ENCODE data around the gene ZNF414. TPM values are rescaled to one million over a fixed set of nuclear protein-coding genes. Genes with fewer than 3 reads are reported as not detected.

The ZNF414 gene
- total RNA-seq, 1 experiment from 2014 or later: 3.8 TPM

GRCh38 chr19:8504919-8505318, 9.0 kb downstream of the ZNF414 start:
- no peaks in the 10 kb centered on the region for H3K27me3 ChIP-seq (ENCODE audit: low read length)
- peaks cover 11% of the 10 kb centered on the region for H3K4me1 ChIP-seq (ENCODE audit: low read length)
- no peaks in the 10 kb centered on the region for H4K20me1 ChIP-seq (ENCODE audit: insufficient read depth, low read depth, low read length)
- H2AFZ ChIP-seq (ENCODE audit: low read length): no peak overlapping the region
- H3K36me3 ChIP-seq (ENCODE audit: insufficient read depth, low read length): no peaks in the 10 kb centered on the region
- no peak overlapping the region for H3K4me3 ChIP-seq (ENCODE audit: low read length)
- H3K9me3 ChIP-seq (ENCODE audit: low read length): no peaks in the 10 kb centered on the region
- no peak overlapping the region for H3K4me2 ChIP-seq (ENCODE audit: low read depth, low read length, poor library complexity, severe bottlenecking)
- H3K9me2 ChIP-seq (replicated peaks; ENCODE audit: insufficient read depth, low read length): no peaks in the 10 kb centered on the region
- no peak overlapping the region for H3K9ac ChIP-seq (ENCODE audit: low read length)
- H3K27ac ChIP-seq (ENCODE audit: low read length): no peak overlapping the region
- DNase-seq: no peak
- H3K79me2 ChIP-seq (ENCODE audit: low read length): no peaks in the 10 kb centered on the region

GRCh38 chr19:8504171-8504570, 9.8 kb downstream of the ZNF414 start:
- Histone ChIP-seq H3K4me2 (ENCODE audit: low read depth, low read length, poor library complexity, severe bottlenecking) (no peak overlapping the region), H3K4me1 (ENCODE audit: low read length) (peaks cover 11% of the 10 kb centered on the region)

GRCh38 chr19:8503510-8503909, 10.5 kb downstream of the ZNF414 start:
- Histone ChIP-seq H4K20me1 (ENCODE audit: insufficient read depth, low read depth, low read length) (no peaks in the 10 kb centered on the region), H3K9me3 (ENCODE audit: low read length) (no peaks in the 10 kb centered on the region), H3K27me3 (ENCODE audit: low read length) (no peaks in the 10 kb centered on the region), H3K4me2 (ENCODE audit: low read depth, low read length, poor library complexity, severe bottlenecking) (no peak overlapping the region), H3K79me2 (ENCODE audit: low read length) (no peaks in the 10 kb centered on the region), H3K4me3 (ENCODE audit: low read length) (no peak overlapping the region), H3K4me1 (ENCODE audit: low read length) (peaks cover 11% of the 10 kb centered on the region), H3K9me2 (replicated peaks; ENCODE audit: insufficient read depth, low read length) (no peaks in the 10 kb centered on the region), H3K9ac (ENCODE audit: low read length) (no peak overlapping the region), H3K36me3 (ENCODE audit: insufficient read depth, low read length) (no peaks in the 10 kb centered on the region), H2AFZ (ENCODE audit: low read length) (no peak overlapping the region), H3K27ac (ENCODE audit: low read length) (no peak overlapping the region)
- DNase-seq: no peak

More at GRCh38 chr19:8504171-8504570, 9.8 kb downstream of the ZNF414 start:
- H3K79me2 ChIP-seq (ENCODE audit: low read length): no peaks in the 10 kb centered on the region
- H3K9me2 ChIP-seq (replicated peaks; ENCODE audit: insufficient read depth, low read length): no peaks in the 10 kb centered on the region
- no peak overlapping the region for H3K9ac ChIP-seq (ENCODE audit: low read length)
- no peak overlapping the region for H2AFZ ChIP-seq (ENCODE audit: low read length)
- no peak for DNase-seq
- H3K27me3 ChIP-seq (ENCODE audit: low read length): no peaks in the 10 kb centered on the region
- no peak overlapping the region for H3K4me3 ChIP-seq (ENCODE audit: low read length)
- no peak overlapping the region for H3K27ac ChIP-seq (ENCODE audit: low read length)
- no peaks in the 10 kb centered on the region for H4K20me1 ChIP-seq (ENCODE audit: insufficient read depth, low read depth, low read length)
- H3K9me3 ChIP-seq (ENCODE audit: low read length): no peaks in the 10 kb centered on the region
- no peaks in the 10 kb centered on the region for H3K36me3 ChIP-seq (ENCODE audit: insufficient read depth, low read length)

- Histone ChIP-seq H3K9ac (ENCODE audit: low read length) (no peak overlapping the region), H3K4me3 (ENCODE audit: low read length) (no peak overlapping the region), H4K20me1 (ENCODE audit: insufficient read depth, low read depth, low read length) (no peaks in the 10 kb centered on the region), H3K9me3 (ENCODE audit: low read length) (no peaks in the 10 kb centered on the region), H3K79me2 (ENCODE audit: low read length) (no peaks in the 10 kb centered on the region), H3K27ac (ENCODE audit: low read length) (no peak overlapping the region), H3K9me2 (replicated peaks; ENCODE audit: insufficient read depth, low read length) (no peaks in the 10 kb centered on the region), H2AFZ (ENCODE audit: low read length) (no peak overlapping the region), H3K36me3 (ENCODE audit: insufficient read depth, low read length) (no peaks in the 10 kb centered on the region), H3K4me2 (ENCODE audit: low read depth, low read length, poor library complexity, severe bottlenecking) (no peak overlapping the region), H3K27me3 (ENCODE audit: low read length) (no peaks in the 10 kb centered on the region), H3K4me1 (ENCODE audit: low read length) (peaks cover 11% of the 10 kb centered on the region)
- no peak for DNase-seq
Measured at GRCh38 chr19:8501981-8502380, 12.0 kb downstream of the ZNF414 start.

GRCh38 chr19:8501516-8501915, 12.5 kb downstream of the ZNF414 start:
- Histone ChIP-seq H3K79me2 (ENCODE audit: low read length) (no peaks in the 10 kb centered on the region), H3K9ac (ENCODE audit: low read length) (no peak overlapping the region), H3K36me3 (ENCODE audit: insufficient read depth, low read length) (no peaks in the 10 kb centered on the region), H3K4me3 (ENCODE audit: low read length) (no peak overlapping the region), H4K20me1 (ENCODE audit: insufficient read depth, low read depth, low read length) (no peaks in the 10 kb centered on the region), H3K27ac (ENCODE audit: low read length) (no peak overlapping the region), H3K9me3 (ENCODE audit: low read length) (no peaks in the 10 kb centered on the region), H3K27me3 (ENCODE audit: low read length) (no peaks in the 10 kb centered on the region), H3K4me2 (ENCODE audit: low read depth, low read length, poor library complexity, severe bottlenecking) (no peak overlapping the region), H2AFZ (ENCODE audit: low read length) (no peak overlapping the region), H3K9me2 (replicated peaks; ENCODE audit: insufficient read depth, low read length) (no peaks in the 10 kb centered on the region), H3K4me1 (ENCODE audit: low read length) (peaks cover 11% of the 10 kb centered on the region)
- no peak for DNase-seq

GRCh38 chr19:8500158-8500557, 13.8 kb downstream of the ZNF414 start:
- no peak overlapping the region for H3K27ac ChIP-seq (ENCODE audit: low read length)
- DNase-seq: no peak
- H3K4me2 ChIP-seq (ENCODE audit: low read depth, low read length, poor library complexity, severe bottlenecking): no peak overlapping the region
- H3K9ac ChIP-seq (ENCODE audit: low read length): no peak overlapping the region
- H3K9me2 ChIP-seq (replicated peaks; ENCODE audit: insufficient read depth, low read length): no peaks in the 10 kb centered on the region
- H3K27me3 ChIP-seq (ENCODE audit: low read length): no peaks in the 10 kb centered on the region
- no peaks in the 10 kb centered on the region for H3K36me3 ChIP-seq (ENCODE audit: insufficient read depth, low read length)
- no peak overlapping the region for H2AFZ ChIP-seq (ENCODE audit: low read length)
- no peaks in the 10 kb centered on the region for H4K20me1 ChIP-seq (ENCODE audit: insufficient read depth, low read depth, low read length)
- no peaks in the 10 kb centered on the region for H3K79me2 ChIP-seq (ENCODE audit: low read length)
- no peak overlapping the region for H3K4me3 ChIP-seq (ENCODE audit: low read length)
- H3K4me1 ChIP-seq (ENCODE audit: low read length): no peaks in the 10 kb centered on the region
- H3K9me3 ChIP-seq (ENCODE audit: low read length): no peaks in the 10 kb centered on the region

- H3K27me3 ChIP-seq (ENCODE audit: low read length): no peaks in the 10 kb centered on the region
- DNase-seq: no peak
- H3K4me1 ChIP-seq (ENCODE audit: low read length): no peaks in the 10 kb centered on the region
- H3K9me3 ChIP-seq (ENCODE audit: low read length): no peaks in the 10 kb centered on the region
- no peak overlapping the region for H3K27ac ChIP-seq (ENCODE audit: low read length)
- no peak overlapping the region for H3K9ac ChIP-seq (ENCODE audit: low read length)
- no peaks in the 10 kb centered on the region for H4K20me1 ChIP-seq (ENCODE audit: insufficient read depth, low read depth, low read length)
- H3K36me3 ChIP-seq (ENCODE audit: insufficient read depth, low read length): no peaks in the 10 kb centered on the region
- H3K79me2 ChIP-seq (ENCODE audit: low read length): no peaks in the 10 kb centered on the region
- H3K4me2 ChIP-seq (ENCODE audit: low read depth, low read length, poor library complexity, severe bottlenecking): no peak overlapping the region
- H3K4me3 ChIP-seq (ENCODE audit: low read length): no peak overlapping the region
- H2AFZ ChIP-seq (ENCODE audit: low read length): no peak overlapping the region
- H3K9me2 ChIP-seq (replicated peaks; ENCODE audit: insufficient read depth, low read length): no peaks in the 10 kb centered on the region
Measured at GRCh38 chr19:8499048-8499833, 14.7 kb downstream of the ZNF414 start.

- DNase-seq: no peak
- Histone ChIP-seq H3K9ac (ENCODE audit: low read length) (no peak overlapping the region), H3K4me1 (ENCODE audit: low read length) (no peaks in the 10 kb centered on the region), H3K9me3 (ENCODE audit: low read length) (no peaks in the 10 kb centered on the region), H3K79me2 (ENCODE audit: low read length) (no peaks in the 10 kb centered on the region), H3K4me3 (ENCODE audit: low read length) (no peak overlapping the region), H3K36me3 (ENCODE audit: insufficient read depth, low read length) (no peaks in the 10 kb centered on the region), H2AFZ (ENCODE audit: low read length) (no peak overlapping the region), H4K20me1 (ENCODE audit: insufficient read depth, low read depth, low read length) (no peaks in the 10 kb centered on the region), H3K27ac (ENCODE audit: low read length) (no peak overlapping the region), H3K27me3 (ENCODE audit: low read length) (no peaks in the 10 kb centered on the region), H3K4me2 (ENCODE audit: low read depth, low read length, poor library complexity, severe bottlenecking) (no peak overlapping the region), H3K9me2 (replicated peaks; ENCODE audit: insufficient read depth, low read length) (no peaks in the 10 kb centered on the region)
Measured at GRCh38 chr19:8498295-8498694, 15.7 kb downstream of the ZNF414 start.
